G401.6 (cell line): ENCODE results near the gene NUDT5.
"Not testable (repeated sequence)": the region's sequence is repeated elsewhere in the genome, so short reads cannot be mapped to it uniquely, and the experiment has no call there.

Experiments
- FAIRE-seq: peaks from 2 replicates; lab custom pipeline; 2012; peaks lifted over from hg19 to GRCh38; lab: Jason Lieb, UNC

NUDT5 gene

DNA sequence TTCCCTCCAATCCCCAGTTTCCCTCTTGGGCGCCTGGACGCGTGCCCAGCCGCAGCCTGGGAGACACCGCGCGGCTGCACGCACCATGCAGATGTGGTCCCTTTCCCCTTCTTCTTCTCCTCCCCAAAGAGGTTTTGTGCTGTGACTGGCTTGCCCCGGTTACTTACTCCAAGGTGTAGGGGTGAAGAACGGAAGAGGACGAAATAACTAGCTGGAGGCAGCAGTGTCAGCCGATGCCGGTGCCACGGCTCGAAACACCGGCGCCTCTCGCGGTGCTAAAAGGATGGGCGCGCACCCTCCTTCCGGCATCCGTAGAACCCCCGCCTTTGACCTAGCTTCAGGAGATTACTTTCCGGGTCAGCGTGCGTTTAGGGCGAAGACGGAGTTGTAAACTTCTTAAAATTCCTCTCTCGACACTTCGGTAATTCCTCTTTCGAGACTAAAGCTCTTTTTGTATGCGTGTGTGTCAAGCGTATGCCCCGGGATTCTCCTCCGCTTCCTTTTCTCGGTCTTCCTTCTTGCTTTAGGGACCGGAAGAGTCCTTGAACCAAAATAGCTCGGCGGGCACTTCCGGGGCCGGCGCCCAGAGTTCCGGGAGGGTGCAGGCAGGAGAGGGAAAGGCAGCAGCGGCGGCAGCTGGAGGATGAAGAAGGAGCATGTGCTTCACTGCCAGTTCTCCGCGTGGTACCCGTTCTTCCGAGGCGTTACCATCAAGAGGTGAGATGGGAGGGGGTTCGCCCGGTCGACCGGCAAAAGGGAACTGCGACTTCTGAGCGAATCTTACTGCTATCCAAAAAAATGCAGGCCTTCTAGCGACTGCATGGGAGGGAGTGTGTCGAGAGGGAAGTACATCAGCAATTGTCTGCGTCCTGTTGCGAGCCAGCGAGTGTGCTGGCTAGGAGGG is at the start of gene NUDT5, which contains the start of gene CDC123:
NUDT5 (minus strand) TSS at position 289 of the 904 bp plus-strand sequence. CDS start 9,600 bp downstream, outside the sequence.
CDC123 (plus strand) TSS at position 586 of the 904 bp plus-strand sequence; CDS start at position 644, 58 bp downstream.
- FAIRE-seq, result peak; percentile 8

DNA sequence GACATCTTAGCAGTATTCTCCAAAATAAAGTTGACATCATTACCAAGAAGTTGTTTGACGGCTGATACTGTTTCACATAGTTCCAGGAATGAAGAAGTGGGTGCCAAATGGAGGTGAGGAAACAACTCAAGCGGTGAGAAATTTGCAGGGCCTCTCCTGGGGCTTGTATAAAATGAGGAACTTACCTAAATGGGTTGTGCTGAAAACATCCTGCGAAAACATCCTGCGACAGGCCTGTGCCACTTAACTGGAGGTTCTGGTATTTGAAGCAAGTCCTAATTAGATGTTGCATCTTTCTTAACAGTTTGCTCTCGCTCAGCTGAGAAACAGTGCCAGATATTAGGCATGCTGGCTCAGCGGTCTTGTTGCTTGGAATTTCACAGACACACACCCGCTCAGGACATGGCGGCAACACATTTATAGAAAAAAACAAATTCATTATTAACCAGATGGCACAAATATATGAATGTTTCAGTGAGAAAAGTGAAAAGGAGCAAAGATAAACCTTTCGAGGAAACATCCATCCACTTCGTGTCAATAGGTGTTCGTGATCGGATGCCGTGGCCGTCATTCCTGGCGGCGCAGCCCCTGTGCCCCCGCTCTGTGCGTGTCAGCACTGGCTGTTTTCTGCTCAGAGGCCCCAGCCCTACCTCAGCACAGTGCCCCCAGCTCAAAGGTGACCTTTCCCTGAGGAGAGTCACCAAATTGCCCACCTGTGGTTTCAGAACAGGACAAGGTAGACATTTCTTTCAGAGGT is 48.4 kb upstream of the NUDT5 start:
- FAIRE-seq, result no peak

GRCh38 chr10:12241810-12242529 is 46.3 kb upstream of the NUDT5 start:
- no peak for FAIRE-seq

- no peak for FAIRE-seq
Observed at GRCh38 chr10:12238821-12239220, 43.1 kb upstream of the NUDT5 start.

DNA sequence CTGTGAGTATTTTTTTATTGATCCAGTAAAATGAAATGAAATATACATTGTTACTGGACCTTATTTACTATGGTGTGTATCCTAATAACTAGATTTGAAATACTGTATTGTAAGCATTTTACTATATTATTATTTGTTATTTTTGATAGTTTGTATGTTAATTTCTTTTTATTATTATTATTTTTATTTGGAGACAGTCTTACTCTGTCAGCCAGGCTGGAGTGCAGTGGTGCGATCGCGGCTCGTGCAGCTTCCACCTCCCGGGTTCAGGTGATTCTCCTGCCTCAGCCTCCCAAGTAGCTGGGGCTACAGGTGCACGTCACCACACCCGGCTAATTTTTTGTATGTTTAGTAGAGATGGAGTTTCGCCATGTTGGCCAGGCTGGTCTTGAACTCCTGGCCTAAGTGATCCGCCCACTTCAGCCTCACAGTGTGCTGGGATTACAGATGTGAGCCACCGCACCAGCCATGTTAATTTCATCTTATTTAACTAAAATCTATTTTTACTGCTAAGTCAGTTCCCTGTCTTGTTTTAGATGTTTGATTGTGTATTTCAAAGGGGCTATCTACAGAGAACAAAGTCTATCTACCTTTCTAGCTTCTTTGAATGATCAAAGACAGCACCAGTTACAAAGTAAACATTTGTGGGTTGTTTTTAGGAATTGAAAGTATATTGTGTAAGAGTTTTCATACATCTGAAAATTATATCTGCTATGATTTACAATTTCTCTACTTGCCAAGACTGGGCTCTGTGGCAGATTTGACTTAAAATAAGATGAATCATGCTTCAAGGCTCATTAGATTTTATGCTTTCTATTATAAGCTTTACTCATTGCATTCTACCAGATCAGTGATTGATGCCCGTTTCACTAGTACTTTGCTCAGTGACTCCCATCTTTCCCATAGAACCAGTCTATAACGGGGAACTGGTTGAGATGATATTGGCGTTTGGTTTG is 41.9 kb upstream of the NUDT5 start:
- FAIRE-seq, result no peak

DNA sequence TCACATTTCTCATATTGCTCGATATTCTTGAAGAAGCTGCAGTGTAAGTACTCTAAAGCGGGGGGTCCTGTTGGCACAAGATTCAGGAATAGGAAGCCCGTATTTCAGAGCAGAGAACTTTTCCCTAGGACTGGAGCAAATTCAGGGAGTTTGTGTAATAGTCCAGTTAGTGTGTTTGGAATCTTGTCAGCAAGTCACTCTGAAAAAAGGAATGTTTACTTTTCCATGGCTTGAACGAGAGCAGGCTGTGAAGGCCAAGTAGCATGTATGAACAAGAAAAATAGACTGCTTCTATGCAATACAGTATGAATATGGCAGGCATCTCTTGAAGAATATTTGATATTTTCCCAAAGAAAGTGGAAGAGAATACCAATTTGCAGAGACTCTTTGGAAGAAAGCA is 40.1 kb upstream of the NUDT5 start:
- no peak for FAIRE-seq

- peak; percentile 11 for FAIRE-seq
Observed at GRCh38 chr10:12235116-12235694, 39.5 kb upstream of the NUDT5 start.

DNA sequence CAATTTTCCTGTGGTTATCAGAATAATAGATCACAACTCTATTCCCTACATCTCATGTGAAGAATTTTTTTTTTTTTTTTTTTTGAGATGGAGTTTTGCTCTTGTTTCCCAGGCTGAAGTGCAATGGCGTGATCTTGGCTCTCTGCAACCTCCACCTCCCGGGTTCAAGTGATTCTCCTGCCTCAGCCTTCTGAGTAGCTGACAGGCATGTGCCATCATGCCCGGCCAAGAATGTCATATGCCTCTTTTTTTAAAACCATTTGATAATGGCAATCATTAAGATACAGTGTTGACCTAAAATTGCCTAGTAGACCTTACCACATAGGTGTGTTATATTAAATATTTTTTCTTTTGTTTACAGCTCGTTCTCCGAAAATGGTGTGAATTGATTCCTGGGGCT is 39.0 kb upstream of the NUDT5 start:
- FAIRE-seq, result not testable (repeated sequence)

GRCh38 chr10:12228851-12229250 is 33.2 kb upstream of the NUDT5 start:
- FAIRE-seq, result no peak

DNA sequence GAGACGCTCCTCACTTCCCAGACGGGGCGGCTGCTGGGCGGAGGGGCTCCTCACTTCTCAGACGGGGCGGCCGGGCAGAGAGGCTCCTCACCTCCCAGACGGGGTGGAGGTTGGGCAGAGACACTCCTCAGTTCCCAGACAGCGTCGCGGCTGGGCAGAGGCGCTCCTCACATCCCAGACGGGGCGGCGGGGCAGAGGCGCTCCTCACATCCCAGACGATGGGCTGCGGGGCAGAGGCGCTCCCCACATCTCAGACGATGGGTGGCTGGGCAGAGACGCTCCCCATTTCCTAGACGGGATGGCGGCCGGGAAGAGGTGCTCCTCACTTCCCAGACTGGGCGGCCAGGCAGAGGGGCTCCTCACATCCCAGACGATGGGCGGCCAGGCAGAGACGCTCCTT is 30.7 kb upstream of the NUDT5 start:
- FAIRE-seq, result not testable (repeated sequence)

DNA sequence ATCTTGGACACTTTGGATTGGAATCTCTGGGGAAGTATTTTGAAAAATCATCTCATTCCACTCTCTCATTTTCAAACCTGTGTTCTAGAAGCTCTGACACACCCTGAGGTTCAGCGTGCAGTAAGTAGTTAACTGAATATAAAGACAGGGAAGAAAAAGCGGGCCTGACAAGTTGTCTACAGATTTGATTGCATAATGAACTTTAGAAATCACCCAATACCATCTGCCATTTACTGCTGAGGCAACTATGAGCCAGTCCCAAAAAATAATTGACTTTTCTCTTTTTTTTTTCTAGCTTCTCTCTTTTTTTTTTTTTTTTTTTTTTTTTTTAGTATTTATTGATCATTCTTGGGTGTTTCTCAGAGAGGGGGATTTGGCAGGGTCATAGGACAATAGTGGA is 29.8 kb upstream of the NUDT5 start:
- no peak for FAIRE-seq

DNA sequence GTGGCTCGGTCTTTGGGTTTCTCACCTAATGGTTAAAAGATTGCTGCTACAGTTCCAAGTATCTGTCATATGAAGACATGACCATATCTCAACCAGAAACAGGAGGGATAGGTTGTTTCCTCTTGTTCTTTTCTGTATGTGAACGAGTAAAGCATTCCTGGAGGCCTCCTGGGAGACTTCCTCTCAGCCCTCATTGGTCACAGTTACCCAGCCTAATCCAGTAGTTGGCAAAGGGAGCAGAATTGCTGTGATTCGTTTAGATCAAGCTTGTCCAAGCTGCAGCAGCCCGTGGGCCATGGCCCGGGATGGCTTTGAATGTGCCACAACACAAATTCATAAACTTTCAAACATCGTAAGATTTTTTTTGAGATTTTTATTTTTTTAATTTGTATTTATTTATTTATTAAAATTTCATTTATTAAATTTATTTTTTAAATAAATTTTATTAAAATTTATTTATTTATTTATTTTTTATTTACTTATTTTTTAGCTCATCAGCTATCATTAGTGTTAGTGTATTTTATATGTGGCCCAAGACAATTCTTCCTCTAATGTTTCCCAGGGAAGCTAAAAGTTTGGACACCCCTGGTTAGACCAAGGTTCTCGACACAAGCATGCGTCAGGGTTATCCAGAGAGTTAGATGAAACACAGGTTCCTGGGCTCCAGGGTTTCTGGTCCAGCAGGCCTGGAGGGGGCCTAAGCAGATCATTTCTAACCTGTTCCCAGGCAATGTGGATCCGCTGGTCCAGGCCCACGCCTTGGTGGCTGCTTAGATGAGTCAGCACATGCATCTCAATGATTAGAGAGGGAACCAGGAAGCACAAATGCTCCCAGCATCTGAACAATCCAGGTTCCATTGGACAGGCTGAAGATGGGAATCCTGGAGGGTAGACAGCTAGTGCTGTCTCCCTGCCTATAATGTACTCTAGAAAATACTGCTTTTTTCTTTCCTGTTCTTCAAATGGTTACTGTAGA is 25.9 kb upstream of the NUDT5 start:
- FAIRE-seq, result peak; percentile 42

DNA sequence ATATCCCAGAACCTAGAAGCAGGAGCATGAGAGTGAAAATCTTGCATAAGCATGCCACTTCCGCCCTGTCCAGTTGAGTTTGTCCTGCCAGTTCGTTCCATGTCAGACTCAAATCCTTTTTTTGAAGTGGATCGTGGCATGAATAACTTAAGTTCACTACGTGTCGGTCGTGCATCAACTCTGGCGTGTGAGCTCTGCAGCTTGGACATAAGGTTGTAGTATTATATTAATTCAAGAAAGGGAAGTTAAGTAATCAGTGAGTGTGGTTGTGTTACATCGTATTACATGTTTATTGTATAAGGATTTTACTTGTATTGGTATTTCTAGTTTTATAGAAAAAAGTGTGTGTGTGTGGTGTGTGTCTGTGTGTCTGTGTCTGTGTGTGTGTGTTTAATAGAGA is 23.3 kb upstream of the NUDT5 start:
- FAIRE-seq, result no peak

GRCh38 chr10:12214763-12215218 is 19.1 kb upstream of the NUDT5 start:
- peak; percentile 76 for FAIRE-seq

DNA sequence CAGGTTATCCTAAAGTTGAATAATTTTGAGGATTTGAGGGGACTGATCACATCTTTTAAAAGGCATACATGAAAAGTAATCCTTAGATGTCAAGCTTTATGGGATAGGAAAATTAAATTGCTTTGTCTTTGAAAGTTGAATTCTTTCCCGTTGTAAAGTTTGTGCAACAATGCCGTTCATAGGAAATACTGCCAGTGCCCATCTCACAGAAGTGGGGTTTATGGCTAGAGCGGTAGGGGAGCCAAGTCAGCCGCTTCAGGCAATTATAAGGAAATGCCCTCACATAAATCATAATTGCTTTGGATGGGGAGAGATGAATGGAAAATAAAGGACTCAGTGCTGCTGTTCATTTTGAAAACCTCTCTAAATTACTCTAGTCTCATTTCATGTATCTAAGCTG is 18.4 kb upstream of the NUDT5 start:
- no peak for FAIRE-seq

- FAIRE-seq, result no peak
Observed at GRCh38 chr10:12213621-12214020, 17.9 kb upstream of the NUDT5 start.

DNA sequence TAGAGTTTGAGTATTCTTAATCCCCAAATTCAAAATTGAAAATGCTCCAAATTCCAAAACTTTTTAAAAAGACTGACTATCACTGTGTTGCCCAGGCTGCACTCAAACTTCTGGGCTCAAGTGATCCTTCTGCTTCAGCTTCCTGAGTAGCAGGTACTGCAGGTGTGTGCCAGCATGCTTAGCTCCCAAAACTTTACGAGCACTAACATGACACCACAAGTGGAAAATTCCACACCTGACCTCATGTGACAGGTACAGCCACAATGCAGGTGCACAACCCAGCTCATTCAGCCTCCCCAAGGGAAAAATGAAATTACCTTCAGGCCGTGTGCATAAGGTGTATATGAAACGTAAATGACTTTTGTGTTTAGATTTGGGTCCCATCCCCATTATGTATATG is 16.8 kb upstream of the NUDT5 start:
- no peak for FAIRE-seq

- FAIRE-seq, result no peak
Observed at GRCh38 chr10:12208460-12208859, 12.8 kb upstream of the NUDT5 start.

DNA sequence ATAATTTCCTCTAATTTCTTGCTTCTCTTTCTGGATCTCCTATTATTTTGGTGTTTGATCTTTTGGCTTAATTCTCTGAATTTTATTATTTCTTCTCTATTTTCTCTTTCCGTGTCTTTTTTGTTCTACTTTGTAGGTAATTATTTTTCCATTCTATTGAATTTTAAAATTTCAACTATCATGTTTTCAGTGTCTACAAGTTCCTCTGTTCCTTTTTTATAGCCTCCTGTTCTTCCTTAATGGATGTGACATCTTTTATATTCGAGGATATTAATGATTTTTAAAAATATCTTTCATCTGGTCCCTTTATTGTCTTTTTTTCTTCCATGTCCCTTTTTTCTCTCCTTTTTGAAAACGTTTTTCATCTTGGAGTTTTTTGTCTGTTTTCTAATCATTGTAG is 11.4 kb upstream of the NUDT5 start:
- no peak for FAIRE-seq

DNA sequence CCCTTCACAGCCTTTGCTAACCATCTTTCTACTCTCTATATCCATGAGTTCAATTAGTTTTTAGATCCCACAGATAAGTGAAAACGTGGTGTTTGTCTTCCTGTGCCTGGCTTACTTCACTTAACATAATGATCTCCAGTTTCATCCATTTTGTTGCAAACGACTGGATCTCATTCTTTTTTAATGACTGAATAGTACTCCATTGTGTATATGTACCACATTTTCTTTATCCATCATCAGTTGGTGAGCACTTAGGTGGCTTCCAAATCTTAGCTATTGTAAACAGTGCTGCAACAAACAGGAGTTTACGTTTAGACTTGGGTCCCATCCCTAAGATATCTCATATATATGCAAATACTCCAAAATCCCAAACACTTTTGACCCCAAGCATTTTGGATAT is 9.4 kb upstream of the NUDT5 start:
- FAIRE-seq, result no peak
